GM15510 (cell line): Measurements from ENCODE around the gene ATP9A.

Experiments
- POLR2A ChIP-seq: IDR thresholded peaks from 3 replicates; pipeline ENCODE4 v1.6.1; 2011; ENCODE audit warnings: borderline replicate concordance; ENCODE audit not compliant: insufficient read length; ENCODE audit errors: extremely low read depth

Gene ATP9A

DNA sequence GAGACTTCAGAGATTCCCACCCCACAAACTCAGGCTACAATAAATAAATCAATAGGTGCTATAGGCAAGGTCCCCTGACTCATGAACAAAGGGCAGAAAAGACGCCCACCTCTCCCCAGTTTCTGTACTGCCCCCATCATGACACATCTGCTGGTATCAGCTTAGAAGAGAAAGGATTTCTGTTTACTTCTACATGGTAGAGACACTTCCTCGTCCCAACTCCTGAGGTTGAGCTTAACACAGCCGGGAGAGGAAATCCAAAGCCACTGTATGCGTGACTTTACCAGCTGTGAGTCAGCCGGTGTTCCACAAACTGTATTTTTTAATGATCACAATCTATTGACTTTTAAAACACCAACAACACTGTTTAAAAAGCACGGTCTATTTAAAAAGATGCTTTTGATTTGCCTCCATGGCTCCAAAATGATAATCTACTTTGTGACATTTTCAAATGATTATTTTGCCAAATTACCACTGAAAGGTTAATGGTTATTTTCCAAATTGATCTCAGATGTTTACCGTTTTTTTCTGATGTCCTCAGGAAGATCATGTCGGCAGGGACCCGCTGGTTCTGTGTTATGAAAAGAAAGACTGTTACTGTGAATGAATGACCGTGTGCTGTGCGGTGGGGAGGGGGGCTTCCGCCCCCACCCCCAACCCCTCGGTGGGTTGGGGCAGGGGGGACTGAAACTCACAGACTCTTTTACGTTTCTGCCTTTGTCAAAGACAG, 72.5 kb downstream of the ATP9A start:
- TF ChIP-seq POLR2A, result no peak

DNA sequence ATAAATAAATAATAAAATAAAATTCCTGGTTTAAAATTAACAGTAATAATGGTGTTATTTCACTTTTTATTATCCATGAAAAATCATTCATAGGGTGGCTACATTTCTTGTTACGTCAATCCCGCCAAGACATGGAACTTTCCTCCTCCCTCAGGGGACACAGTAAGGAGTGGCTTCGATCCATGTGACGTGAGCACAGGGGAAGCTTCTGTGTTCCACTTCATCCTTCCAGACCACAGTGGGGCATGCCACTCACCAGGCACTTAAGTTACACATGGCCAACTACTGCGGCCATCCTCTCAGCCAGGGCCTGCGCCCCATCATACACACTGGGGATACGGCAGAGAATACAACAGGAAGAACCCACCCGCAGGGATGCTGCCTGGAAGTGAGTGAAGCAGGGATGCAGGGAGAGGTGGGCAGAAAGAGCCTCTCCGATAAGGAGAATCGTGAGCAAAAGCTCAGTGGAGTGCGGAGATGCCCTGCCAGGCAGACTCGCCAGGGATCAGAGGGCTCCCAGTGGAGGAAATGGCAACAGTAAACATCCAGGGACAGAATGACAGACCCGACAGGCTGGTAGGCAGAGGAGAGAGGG, 75.3 kb downstream of the ATP9A start:
- no peak for TF ChIP-seq POLR2A

DNA sequence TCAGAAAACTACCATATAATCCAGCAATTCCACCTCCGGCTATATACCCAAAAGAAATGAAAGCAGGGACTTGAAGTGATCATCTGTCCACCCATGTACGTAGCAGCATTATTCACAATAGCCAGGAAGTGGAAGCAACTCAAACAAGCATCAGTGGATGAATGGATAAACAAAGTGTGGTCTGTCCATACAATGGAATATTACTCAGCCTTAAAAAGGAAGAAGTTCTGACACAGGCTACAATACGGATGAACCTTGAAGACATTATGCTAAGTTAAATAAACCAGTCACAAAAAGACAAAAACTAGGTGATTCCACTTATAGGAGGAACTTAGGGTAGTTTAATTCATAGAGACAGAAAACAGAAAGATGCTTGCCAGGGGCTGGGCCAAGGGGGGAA, 76.5 kb downstream of the ATP9A start:
- TF ChIP-seq POLR2A, result no peak

DNA sequence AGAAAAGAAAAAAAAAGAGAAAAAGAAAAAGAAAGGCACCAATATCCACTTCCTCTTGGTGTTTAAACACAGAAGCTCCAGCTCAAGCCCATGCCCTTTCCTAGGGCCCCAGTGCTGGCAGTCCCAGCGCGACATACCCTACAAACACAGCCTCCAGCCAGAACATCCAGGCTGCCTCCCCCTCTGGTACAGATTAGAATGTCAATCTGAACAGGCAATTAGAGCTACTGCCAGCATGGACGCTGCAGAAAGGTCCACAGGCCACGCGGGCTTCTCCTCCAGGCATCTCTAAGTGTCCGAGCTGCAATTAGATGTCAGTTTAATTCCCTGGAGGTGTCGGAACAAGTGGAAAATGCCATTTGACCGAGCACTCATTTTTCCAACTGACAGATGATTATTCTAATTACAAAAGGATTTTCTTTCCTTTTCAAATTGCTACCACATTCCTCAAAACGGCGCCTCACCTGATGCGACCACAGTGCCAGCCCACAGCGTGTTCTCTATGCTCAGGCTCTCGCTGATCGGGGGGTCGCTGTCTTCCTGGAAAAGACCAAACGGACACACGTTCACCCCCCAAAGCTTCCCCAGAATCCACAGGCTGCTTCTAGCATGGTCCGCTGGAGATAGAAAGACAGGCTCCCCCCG, 79.5 kb downstream of the ATP9A start:
- TF ChIP-seq POLR2A, result no peak

DNA sequence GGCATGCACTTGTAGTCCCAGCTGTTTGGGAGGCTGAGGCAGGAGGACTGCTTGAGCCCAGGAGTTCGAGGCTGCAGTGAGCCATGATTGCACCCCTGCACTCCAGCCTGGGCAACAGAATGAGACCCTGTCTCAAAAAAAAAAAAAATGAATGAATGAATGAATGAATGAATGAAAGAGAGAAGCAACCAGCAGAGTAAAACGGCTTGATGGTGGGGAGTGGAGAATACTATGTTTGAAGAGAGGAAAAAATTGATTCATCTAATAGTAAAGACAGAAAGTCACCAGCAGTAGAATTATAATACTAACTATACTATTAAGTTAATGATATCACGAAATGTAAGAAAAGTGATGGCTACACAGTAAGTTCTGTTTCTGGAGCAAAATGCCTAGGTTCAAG, 80.6 kb downstream of the ATP9A start:
- no peak for TF ChIP-seq POLR2A

DNA sequence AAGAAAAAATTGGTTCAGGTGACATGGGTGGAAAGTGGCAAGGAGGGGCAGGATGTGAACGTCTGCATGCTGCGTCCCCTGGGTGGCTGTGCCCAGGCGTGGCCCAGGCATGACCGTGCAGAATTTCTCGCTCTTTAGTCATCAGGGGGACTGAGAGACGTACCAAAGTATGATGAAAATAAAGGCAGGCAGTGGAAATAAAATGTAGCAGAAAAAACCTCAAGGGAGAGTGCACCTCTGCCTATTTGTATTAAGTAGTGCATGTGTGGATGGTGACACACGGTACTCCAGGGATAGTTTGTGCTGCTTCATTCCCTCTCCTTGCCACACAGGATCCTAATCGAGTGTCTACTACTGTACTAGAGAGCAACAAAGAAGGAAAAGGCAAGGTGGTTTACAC, 81.1 kb downstream of the ATP9A start:
- no peak for TF ChIP-seq POLR2A

DNA sequence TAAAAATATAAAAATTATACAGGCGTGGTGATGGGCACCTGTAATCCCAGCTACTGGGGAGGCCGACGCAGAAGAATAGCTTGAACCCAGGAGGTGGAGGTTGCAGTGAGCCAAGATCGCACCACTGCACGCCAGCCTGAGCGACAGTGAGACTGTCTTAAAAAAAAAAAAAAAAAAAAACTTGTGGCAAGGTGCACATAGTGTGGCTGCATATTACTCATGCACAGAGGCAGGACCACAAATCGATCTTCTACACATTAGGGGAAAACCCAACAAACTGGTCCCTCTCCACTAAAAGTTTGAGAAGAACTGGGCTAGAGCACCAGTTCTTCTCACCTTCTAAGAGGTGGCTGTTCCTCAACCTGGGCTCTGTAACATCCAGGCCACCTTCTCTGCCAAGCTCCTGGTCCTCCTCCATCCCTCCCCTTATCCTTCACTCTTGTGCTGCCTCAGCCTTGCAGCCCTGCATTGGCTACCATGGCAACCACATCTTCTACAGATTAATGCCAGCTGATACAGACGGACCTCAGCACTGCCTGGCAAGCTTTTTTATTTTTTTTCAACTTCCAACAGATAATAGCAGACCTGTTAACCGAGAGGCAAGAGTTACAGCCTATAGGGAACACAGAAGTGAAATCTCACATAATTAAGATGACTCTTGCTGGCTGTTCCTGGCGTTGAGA, 88.0 kb downstream of the ATP9A start:
- no peak for TF ChIP-seq POLR2A

DNA sequence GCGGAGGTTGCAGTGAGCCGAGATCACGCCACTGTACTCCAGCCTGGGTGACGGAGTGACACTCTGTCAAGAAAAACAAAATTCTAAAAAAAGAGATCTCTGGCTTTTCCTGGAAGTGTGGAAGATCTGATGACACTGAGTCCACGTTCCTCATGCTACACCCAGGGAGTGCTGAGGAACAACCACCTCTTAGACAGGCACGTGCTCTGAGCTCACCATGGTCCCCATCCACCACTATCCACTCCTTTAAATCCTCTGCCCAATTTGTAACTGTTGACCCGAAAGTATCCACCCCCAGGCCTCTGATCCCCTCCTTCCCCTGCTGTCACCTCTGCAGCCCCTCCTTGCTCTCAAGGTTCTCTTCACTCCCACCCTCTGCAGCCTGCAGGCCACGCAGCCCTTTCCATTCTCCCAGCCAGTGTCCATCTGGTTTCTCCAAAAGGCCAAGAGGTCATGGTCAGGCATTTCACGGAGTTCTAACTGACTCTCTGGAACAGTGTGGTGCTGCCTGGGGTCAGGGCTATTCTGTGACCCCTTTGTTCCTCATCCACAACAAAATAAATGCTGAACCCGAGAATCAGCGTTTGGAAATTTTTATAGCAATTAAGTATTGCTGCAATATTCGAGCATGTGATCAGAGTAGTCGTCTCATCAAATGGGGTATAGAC, 88.8 kb downstream of the ATP9A start:
- no peak for TF ChIP-seq POLR2A

DNA sequence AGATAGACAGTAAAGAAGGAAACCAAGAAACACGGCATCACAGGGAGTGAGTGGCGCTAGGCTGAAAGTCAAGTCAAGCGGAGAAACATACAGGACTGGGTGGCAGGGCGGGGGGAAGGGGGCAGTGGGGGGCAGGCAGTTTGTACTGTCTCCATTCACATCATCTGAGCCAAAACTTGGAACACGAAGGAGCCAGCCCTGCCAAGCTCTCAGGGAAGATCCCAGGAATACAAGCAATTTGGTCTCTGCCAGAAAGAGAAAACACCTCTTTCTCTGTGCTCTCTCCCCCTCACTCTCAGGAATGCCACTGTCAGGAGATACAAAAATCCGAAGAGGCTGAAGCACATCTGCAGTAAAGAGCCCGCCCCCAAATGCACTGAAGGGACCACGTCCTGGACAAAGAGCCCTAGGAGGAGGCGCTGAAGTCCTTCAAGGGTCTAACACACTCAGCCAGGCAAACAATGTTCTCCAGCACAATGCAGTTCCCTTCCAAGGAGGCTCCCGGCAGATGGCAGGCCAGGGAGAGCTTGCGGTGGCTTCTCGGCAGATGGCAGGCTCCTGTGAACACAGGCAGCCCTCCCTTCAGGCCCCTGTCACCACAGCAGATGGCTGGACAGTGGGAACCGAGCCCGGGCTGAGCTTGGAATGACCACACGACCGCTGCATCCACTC, 90.0 kb downstream of the ATP9A start:
- no peak for TF ChIP-seq POLR2A

DNA sequence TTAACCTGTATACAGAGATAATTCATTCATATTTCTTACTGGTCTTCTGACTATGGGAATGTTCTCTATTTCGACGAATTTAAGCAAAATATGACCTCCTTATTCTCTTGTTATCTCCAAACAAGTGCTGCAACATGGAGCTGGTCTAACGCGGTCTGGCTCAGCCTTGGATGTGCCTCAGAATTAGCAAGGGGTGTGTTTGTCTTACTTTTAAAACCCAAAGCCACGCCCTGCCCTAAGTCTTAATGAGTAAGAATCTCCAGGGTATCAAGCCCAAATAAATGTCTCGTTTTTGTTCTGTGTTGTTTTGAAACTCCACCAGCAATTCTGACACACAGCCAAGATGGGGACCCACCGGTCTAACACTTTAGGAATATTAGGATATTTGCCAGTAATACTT, 99.2 kb downstream of the ATP9A start:
- TF ChIP-seq POLR2A, result no peak

DNA sequence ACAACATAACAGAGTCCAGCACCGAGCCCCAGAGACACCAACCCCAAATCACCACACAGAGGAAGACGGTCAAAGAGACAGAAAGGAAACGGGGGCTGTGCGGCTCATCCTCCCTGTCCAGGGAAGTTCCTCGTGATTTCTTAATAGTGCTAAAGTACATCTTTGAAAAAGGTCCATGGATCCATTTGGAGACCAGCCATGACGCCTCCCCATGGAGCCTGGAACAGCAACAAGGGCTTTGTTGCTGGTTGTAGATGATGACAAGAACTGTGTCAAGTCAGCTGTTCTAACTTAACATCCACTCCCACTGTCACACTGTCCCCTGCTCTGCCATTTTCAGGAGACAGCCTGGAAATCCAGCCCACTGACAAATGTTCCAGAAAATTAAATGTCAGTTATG, 99.7 kb downstream of the ATP9A start:
- no peak for TF ChIP-seq POLR2A

DNA sequence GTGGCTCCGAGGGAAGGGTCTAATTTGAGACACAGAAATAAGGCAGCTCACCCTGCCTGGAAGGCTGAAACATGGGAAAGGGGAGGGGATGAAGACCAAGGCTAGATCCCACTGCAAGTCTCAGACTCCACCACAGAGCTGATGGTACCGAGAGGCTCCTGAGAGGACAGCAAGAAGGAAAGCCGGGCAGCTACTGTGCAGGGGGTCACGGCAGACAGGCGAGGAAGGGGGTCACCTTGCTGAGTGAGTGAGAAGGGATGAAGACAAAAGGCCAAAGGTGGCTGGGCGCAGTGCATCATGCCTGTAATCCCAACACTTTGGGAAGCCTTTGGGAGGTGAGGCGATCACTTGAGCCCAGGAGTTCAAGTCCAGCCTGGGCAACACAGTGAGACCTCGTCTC, 100.7 kb downstream of the ATP9A start:
- TF ChIP-seq POLR2A, result no peak

DNA sequence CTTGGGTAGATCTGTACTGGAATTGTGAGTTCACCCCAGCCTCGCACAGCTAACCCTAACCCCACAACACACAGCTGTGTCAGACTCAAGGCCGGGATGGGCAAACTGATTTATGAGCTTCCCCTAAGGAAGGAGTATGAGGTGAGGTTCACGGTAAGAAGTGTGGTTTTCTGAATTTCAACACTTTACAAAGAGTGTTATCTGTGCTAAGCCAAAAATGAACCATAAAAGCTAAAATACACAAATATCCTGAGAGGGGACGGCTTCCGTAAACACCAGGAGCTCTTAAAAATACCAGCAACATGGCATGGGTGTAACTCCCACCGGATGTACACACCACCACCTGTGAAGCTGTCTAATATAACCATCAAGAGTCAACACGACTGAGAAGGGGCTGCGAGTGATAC, 101.2 kb downstream of the ATP9A start:
- TF ChIP-seq POLR2A, result no peak

DNA sequence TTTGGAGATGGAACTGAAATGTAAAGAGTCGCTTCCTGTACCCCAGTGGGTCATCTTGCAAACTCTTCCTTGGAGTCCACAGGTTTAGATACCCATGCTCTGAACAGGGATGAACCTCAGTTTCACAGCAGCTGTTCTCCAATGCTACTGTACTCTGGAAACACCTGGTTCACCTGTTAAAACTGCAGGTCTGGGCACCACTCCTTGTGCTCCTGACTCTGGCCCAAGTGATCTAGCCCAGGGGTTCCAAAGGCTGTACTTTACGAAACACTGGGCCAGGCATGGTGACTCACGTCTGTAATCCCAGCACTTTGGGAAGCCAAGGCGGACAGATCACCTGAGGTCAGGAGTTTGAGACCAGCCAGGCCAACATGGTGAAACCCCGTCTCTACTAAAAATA, 102.1 kb downstream of the ATP9A start:
- no peak for TF ChIP-seq POLR2A
